GM21515 (cell line): ENCODE results near the gene CCT6A.
"Not testable (repeated sequence)": the region's sequence is repeated elsewhere in the genome, so short reads cannot be mapped to it uniquely, and the experiment has no call there.

Experiments used
- ATAC-seq: cut with Tn5 transposase; IDR thresholded peaks from one replicate; pipeline ENCODE4 v1.9.1; 2021; ENCODE audit not compliant: unreplicated experiment

Gene CCT6A, protein sequence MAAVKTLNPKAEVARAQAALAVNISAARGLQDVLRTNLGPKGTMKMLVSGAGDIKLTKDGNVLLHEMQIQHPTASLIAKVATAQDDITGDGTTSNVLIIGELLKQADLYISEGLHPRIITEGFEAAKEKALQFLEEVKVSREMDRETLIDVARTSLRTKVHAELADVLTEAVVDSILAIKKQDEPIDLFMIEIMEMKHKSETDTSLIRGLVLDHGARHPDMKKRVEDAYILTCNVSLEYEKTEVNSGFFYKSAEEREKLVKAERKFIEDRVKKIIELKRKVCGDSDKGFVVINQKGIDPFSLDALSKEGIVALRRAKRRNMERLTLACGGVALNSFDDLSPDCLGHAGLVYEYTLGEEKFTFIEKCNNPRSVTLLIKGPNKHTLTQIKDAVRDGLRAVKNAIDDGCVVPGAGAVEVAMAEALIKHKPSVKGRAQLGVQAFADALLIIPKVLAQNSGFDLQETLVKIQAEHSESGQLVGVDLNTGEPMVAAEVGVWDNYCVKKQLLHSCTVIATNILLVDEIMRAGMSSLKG

GRCh38 chr7:56051339-56052191, at the start of gene CCT6A, which contains the start of gene PSPH:
Gene CCT6A (plus strand): TSS chr7:56051765. CDS start chr7:56051849, 84 bp downstream.
Gene PSPH (minus strand): TSS chr7:56051444. CDS start chr7:56021212, 30,232 bp downstream.
- peak; percentile 96 for ATAC-seq

DNA sequence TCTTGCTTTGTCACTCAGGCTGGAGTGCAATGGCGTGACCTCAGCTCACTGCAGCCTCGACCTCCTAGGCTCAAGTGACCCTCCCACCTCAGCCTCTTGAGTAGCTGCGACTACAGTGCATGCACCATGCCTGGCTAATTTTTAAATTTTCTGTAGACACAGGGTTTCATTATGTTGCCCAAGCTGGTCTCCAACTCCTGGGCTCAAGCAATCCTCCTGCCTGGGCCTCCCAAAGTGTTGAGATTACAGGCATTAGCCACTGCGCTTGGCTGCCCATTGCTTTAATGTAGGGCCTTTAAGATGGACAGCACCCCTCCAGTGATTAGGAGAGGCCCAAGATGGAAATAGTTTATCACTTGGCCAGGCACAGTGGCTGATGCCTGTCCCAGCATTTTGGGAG, 47.8 kb upstream of the CCT6A start:
- ATAC-seq, result no peak

GRCh38 chr7:56007167-56007652, 44.4 kb upstream of the CCT6A start:
- no peak for ATAC-seq

DNA sequence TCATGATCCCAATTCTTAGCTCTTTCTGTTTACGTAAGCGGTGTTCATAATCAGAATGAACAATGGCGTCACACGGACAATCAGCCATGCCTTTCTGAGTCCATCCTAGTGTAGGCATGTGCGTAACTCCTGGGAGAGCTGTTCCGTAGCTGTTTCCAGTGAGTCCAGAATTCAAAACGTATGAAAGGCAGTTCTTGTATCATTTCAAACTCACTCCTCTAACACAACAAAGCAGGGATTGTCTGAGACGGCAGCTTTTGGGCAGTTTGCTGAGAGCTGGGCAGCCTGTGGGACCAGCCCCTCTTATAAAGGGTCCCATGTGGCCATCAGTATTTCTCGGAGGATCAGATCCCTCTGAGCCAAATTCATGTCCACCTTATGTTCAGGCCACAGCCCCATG, 43.7 kb upstream of the CCT6A start:
- no peak for ATAC-seq

DNA sequence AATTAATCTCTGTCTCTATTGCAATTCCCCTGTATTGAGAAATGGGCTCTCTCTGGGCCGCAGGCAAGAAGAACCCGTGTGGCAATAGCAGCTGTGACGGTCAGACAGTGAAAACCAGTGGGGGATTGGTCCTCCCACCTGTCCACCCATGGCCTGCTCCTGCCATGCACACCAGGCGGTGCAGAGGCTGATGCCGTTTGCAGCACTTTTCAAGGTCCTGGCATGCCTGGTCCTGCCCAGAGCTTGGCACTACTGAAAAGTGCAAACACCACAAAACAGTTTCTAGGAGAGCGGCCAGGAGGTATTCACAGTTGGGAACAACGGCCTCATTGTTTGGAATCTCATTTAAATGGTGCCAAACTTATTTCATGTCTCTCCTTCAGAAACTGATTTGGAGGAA, 41.9 kb upstream of the CCT6A start:
- ATAC-seq, result no peak

- not testable (repeated sequence) for ATAC-seq
These were observed 34.5 kb upstream of the CCT6A start for GRCh38 chr7:56017015-56017414.

DNA sequence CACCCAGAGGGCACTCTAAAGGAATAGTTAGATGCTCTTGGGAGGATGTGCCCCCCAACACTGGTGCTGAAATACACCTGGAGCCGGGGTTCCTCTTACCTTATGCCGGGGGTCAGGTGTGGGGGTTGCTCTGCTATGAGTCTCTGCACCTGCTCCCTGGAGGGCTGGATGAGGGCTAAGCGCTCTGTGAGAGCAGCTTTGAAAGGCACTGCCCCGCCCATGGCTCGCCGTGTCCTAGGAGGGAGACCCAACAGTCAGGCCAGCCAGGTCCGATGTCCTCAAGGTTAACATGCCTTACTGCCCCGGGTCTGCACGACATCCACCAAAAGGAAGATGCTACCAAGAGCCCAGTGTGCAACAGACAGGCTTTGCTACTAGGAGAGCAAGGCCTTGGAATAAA, 32.1 kb upstream of the CCT6A start:
- no peak for ATAC-seq

- no peak for ATAC-seq
These were observed 28.1 kb upstream of the CCT6A start for GRCh38 chr7:56023500-56023899.

DNA sequence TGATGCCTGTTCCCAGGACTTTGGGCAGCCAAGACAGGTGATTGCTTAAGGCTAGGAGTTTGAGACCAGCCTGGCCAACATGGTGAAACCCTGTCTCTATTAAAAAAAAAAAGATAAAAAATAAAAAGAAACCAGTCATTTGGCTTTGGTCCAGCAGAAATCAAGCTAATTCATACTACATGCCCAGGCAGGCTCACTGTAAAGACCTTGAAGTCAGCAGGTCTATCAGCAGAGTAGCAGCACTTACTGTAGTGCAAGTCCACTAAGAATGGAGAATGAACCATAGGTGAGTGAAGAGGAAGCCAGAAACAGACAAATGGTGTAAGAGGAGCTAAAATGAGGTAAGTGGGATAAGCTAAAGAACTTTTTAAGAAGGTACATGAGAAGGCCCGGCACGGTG, 25.0 kb upstream of the CCT6A start:
- no peak for ATAC-seq

DNA sequence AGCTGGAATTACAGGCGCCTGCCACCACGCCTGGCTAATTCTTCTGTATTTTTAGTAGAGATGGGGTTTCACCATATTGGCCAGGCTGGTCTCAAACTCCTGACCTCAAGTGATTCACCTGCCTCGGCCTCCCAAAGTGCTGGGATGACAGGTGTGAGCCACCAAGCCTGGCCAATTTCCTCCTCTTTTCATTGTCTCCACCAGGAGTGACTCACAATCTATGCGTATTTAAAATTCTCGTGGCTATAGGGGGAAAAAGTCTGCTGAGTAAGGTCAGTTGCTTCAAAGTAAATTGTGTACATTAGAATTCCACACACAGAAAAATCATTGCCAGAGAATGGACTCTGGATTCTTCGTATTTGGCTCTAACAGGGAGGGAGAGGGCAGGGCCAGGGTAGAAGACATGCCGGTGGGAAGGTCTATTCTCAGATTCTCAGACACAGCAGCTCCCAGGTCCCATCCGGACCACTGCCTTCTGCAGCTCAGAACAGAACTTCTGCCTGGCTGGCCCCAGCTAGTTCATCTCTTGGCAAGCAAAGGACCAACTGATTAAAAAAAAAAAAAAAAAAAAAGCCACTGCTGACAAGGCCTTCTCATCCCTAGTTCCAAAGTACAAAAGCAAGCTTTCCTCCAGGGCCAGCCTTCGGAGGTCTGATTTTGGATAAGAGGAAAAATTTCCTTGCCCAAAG, 22.5 kb upstream of the CCT6A start:
- no peak for ATAC-seq

DNA sequence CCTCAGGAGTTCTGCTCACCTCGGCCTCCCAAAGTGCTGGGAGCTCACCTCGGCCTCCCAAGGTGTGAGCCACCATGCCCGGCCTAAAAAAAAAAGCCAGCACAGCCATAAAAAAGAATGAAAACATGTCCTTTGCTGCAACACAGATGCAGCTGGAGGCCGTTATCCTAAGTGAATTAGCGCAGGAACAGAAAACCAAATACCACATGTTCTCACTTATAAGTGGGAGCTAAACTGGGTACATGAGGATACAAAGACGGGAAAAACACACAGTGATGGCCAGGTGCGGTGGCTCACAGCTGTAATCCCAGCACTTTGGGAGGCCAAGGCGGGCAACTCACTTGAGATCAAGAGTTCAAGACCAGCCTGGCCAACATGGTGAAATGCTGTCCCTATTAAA, 21.2 kb upstream of the CCT6A start:
- no peak for ATAC-seq

DNA sequence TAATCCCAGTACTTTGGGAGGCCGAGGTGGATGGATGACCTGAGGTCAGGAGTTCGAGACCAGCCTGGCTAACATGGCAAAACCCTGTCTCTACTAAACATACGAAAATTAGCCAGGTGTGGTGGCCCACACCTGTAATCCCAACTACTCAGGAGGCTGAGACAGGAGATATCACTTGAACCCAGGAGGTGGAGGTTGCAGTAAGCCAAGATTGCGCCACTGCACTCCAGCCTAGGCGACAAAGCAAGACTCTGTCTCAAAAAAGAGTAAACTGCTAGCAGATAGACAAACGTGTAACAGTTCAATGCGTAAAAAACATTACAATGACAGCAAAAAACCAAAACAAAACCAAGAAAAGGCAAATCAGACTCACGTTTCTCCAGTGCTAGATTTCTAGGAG, 20.0 kb upstream of the CCT6A start:
- not testable (repeated sequence) for ATAC-seq

GRCh38 chr7:56032578-56032977, 19.0 kb upstream of the CCT6A start:
- ATAC-seq, result not testable (repeated sequence)

DNA sequence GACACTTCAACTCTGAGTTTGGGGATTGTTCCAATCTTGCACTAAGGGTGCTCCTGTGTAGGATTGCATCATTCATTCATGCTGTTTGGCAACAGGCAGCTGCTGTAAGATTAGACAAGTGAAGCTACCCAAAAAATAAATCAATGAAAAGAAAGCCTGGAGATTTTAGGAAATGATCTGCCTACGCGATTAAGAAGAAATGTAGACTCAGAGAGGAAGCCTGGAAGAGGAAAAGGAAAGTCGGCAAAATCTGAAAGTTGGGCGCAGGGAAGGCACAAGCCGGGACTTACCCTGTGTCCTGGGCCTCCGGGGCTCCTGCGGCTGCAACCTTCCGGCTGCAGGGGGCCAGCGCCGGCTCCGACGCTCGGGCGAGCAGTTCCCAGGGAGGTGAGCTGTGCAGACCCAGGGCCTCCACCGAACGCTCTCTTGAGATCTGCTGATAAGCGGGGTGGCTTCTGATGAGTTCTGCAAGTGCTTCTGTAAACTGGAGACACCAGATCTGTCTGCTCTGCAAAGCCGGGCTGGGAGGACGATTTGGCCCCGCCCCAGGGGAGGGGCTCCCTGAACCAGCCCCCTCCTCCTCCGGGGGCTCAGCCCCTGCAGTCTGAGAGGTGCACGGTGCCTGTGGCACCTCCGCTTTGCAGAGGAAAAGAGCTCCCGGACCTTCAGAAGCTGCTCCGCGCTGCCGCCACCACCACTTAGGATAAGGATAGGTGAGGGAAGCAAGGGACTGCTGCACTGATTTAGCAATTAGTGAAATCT, 17.7 kb upstream of the CCT6A start:
- ATAC-seq, result peak; percentile 97

- ATAC-seq, result no peak
These were observed 10.8 kb upstream of the CCT6A start for GRCh38 chr7:56040730-56041129.

- ATAC-seq, result not testable (repeated sequence)
These were observed 5.8 kb upstream of the CCT6A start for GRCh38 chr7:56045758-56046157.

- ATAC-seq, result no peak
These were observed 4.7 kb upstream of the CCT6A start for GRCh38 chr7:56046721-56047445.

DNA sequence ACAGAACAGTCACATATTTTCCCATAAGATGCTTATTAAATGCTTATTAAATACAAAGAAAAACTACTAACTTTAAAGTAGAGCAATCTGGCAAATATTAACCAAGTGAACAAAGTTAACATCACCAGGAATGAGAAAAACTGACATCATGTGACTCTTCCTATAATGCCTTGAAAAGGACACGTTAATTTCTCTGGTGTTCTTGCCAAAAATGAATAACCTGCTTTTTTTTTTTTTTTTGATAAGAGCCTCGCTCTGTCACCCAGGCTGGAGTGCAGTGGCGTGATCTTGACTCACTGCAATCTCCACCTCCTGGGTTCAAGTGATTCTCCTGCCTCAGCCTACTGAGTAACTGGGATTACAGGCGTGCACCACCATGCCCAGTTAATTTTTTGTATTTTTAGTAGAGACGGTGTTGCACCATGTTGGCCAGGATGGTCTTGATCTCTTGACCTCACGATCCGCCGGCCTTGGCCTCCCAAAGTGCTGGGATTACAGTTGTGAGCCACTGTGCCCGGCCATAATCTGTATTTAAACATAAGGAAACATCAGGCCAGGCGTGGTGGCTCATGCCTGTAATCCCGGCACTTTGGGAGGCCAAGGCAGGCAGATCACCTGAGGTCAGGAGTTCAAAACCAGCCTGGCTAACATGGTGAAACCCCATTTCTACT, 4.0 kb upstream of the CCT6A start:
- ATAC-seq, result not testable (repeated sequence)

GRCh38 chr7:56048245-56048644, 3.3 kb upstream of the CCT6A start:
- ATAC-seq, result no peak
